ENCODE measurements around the gene NIPBL. TPM values are rescaled to one million over a fixed set of nuclear protein-coding genes. Genes with fewer than 3 reads are reported as not detected.
"Not testable (repeated sequence)": the region's sequence is repeated elsewhere in the genome, so short reads cannot be mapped to it uniquely, and the experiment has no call there.

NIPBL gene
- total RNA-seq, 1 donor from 2014 or later = 67.9 TPM

GRCh38 chr5:37088009-37088408 is 211.4 kb downstream of the NIPBL start:
- Histone ChIP-seq H4K20me1 (ENCODE audit: low read depth) (no peaks in the 10 kb centered on the region), H3K27ac (no peak overlapping the region), H3K9me3 (ENCODE audit: low read depth) (no peaks in the 10 kb centered on the region), H3K4me2 (no peak overlapping the region), H3K4me3 (no peak overlapping the region), H3K36me3 (no peaks in the 10 kb centered on the region), H2AFZ (replicated peaks) (no peak overlapping the region), H3K79me2 (ENCODE audit: low read depth) (no peaks in the 10 kb centered on the region), H3K27me3 (no peaks in the 10 kb centered on the region), H3K4me1 (peaks cover 20% of the 10 kb centered on the region), H3F3A (ENCODE audit: low read depth) (no peaks in the 10 kb centered on the region), H3K9ac (no peak overlapping the region)
- peaks cover 3% of the 10 kb centered on the region for H3K4me1 Mint-ChIP-seq
- H3K36me3 Mint-ChIP-seq = peaks cover 34% of the 10 kb centered on the region
- H3K4me3 Mint-ChIP-seq = no peak overlapping the region
- H3K27me3 Mint-ChIP-seq (ENCODE audit: insufficient read depth, low read depth) = no peaks in the 10 kb centered on the region
- no peak overlapping the region for H3K27ac Mint-ChIP-seq
- DNase-seq (ENCODE audit: low spot score) = no peak
- H3K9me3 Mint-ChIP-seq = peaks cover 12% of the 10 kb centered on the region
- TF ChIP-seq EZH2 (IDR thresholded peaks at IDR 0.05) (no peak), EZH2phosphoT487 (IDR thresholded peaks at IDR 0.05) (no peak)
- TF ChIP-seq, protein P1, sequence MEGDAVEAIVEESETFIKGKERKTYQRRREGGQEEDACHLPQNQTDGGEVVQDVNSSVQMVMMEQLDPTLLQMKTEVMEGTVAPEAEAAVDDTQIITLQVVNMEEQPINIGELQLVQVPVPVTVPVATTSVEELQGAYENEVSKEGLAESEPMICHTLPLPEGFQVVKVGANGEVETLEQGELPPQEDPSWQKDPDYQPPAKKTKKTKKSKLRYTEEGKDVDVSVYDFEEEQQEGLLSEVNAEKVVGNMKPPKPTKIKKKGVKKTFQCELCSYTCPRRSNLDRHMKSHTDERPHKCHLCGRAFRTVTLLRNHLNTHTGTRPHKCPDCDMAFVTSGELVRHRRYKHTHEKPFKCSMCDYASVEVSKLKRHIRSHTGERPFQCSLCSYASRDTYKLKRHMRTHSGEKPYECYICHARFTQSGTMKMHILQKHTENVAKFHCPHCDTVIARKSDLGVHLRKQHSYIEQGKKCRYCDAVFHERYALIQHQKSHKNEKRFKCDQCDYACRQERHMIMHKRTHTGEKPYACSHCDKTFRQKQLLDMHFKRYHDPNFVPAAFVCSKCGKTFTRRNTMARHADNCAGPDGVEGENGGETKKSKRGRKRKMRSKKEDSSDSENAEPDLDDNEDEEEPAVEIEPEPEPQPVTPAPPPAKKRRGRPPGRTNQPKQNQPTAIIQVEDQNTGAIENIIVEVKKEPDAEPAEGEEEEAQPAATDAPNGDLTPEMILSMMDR (IDR thresholded peaks at IDR 0.05) = no peak

- TF ChIP-seq EZH2 (IDR thresholded peaks at IDR 0.05) = no peak
- TF ChIP-seq, protein P1 (IDR thresholded peaks at IDR 0.05) = no peak
- TF ChIP-seq EZH2phosphoT487 (IDR thresholded peaks at IDR 0.05) = no peak
- Histone ChIP-seq H3F3A (ENCODE audit: low read depth) (no peaks in the 10 kb centered on the region), H3K4me3 (no peak overlapping the region), H3K9ac (no peak overlapping the region), H3K79me2 (ENCODE audit: low read depth) (no peaks in the 10 kb centered on the region), H3K4me1 (peaks cover 19% of the 10 kb centered on the region), H3K27me3 (no peaks in the 10 kb centered on the region), H4K20me1 (ENCODE audit: low read depth) (no peaks in the 10 kb centered on the region), H3K9me3 (ENCODE audit: low read depth) (no peaks in the 10 kb centered on the region), H3K36me3 (no peaks in the 10 kb centered on the region), H2AFZ (replicated peaks) (no peak overlapping the region), H3K27ac (peak overlapping the region; percentile 4), H3K4me2 (no peak overlapping the region)
- H3K27me3 Mint-ChIP-seq (ENCODE audit: insufficient read depth, low read depth) = no peaks in the 10 kb centered on the region
- H3K27ac Mint-ChIP-seq = no peak overlapping the region
- H3K9me3 Mint-ChIP-seq = peaks cover 18% of the 10 kb centered on the region
- H3K4me3 Mint-ChIP-seq = no peak overlapping the region
- H3K36me3 Mint-ChIP-seq = peaks cover 37% of the 10 kb centered on the region
- DNase-seq (ENCODE audit: low spot score) = peak; percentile 19
- peaks cover 3% of the 10 kb centered on the region for H3K4me1 Mint-ChIP-seq
These were observed 213.7 kb downstream of the NIPBL start for GRCh38 chr5:37090123-37090726.

DNA sequence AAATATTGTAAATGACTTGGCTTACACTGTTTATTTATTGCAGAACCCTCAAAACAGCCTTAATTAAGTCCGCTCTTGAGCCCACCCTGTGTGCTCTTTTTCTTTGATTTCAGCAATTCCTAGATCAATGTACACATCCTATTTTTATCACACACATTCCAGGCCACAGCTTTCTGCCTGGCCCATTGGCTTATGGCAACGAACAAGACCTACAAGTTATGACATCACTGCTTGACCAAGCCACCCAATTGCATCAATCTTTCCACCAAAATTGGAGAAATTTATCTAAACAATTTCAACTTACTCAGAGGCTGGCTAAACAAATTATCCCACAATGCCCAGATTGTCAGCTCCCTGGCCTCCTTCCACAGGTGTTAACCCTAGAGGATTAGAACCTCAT is 214.2 kb downstream of the NIPBL start:
- H2AFZ ChIP-seq (replicated peaks) = no peak overlapping the region
- Mint-ChIP-seq H3K27me3 (ENCODE audit: insufficient read depth, low read depth) (no peaks in the 10 kb centered on the region), H3K4me3 (no peak overlapping the region), H3K36me3 (peaks cover 34% of the 10 kb centered on the region), H3K4me1 (peaks cover 3% of the 10 kb centered on the region), H3K9me3 (peaks cover 19% of the 10 kb centered on the region), H3K27ac (no peak overlapping the region)
- DNase-seq (ENCODE audit: low spot score) = no peak
- peak overlapping the region; percentile 4 for H3K27ac ChIP-seq
- no peaks in the 10 kb centered on the region for H3K9me3 ChIP-seq (ENCODE audit: low read depth)
- no peaks in the 10 kb centered on the region for H4K20me1 ChIP-seq (ENCODE audit: low read depth)
- TF ChIP-seq EZH2 (IDR thresholded peaks at IDR 0.05) = no peak
- TF ChIP-seq, protein P1 (IDR thresholded peaks at IDR 0.05) = no peak
- TF ChIP-seq EZH2phosphoT487 (IDR thresholded peaks at IDR 0.05) = no peak
- H3K4me2 ChIP-seq = no peak overlapping the region
- H3K36me3 ChIP-seq = no peaks in the 10 kb centered on the region
- peaks cover 19% of the 10 kb centered on the region for H3K4me1 ChIP-seq
- no peak overlapping the region for H3K4me3 ChIP-seq
- H3K9ac ChIP-seq = no peak overlapping the region
- no peaks in the 10 kb centered on the region for H3K79me2 ChIP-seq (ENCODE audit: low read depth)
- H3F3A ChIP-seq (ENCODE audit: low read depth) = no peaks in the 10 kb centered on the region
- no peaks in the 10 kb centered on the region for H3K27me3 ChIP-seq

DNA sequence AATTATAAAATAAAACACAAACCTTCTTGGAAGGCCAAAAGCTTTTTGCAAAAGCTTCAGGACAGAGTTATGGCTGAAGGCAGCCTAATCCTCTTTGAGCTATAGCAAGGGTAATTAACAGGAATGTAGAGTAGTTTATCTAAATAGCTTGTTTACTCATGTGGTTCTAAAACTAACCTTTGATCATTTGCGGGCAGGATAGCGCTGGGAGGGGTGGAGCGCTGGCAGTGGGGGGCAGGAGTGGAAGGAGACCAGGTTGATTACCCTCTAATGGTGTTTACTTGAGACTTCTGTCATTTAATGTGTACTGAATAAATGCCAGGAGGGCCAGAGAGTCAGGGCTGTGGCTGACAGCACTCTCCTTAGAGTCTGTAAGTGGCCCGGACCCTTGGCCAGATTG is 217.2 kb downstream of the NIPBL start:
- peaks cover 47% of the 10 kb centered on the region for H3K36me3 Mint-ChIP-seq
- H3K9ac ChIP-seq; H3K36me3 ChIP-seq; H3K79me2 ChIP-seq (ENCODE audit: low read depth); H2AFZ ChIP-seq (replicated peaks); H4K20me1 ChIP-seq (ENCODE audit: low read depth); H3K4me2 ChIP-seq; H3K4me3 ChIP-seq; H3K27ac Mint-ChIP-seq; H3K27me3 ChIP-seq; H3K27me3 Mint-ChIP-seq (ENCODE audit: insufficient read depth, low read depth); H3K4me1 Mint-ChIP-seq; H3K4me3 Mint-ChIP-seq; H3K27ac ChIP-seq; H3K9me3 ChIP-seq (ENCODE audit: low read depth); H3F3A ChIP-seq (ENCODE audit: low read depth); DNase-seq (ENCODE audit: low spot score): not testable (repeated sequence)
- H3K9me3 Mint-ChIP-seq = peaks cover 38% of the 10 kb centered on the region
- peaks cover 12% of the 10 kb centered on the region for H3K4me1 ChIP-seq

- not testable (repeated sequence) for H3F3A ChIP-seq (ENCODE audit: low read depth); H3K36me3 ChIP-seq; DNase-seq (ENCODE audit: low spot score); H3K27me3 ChIP-seq; H3K4me2 ChIP-seq; H3K4me1 ChIP-seq; H2AFZ ChIP-seq (replicated peaks); H4K20me1 ChIP-seq (ENCODE audit: low read depth); H3K27ac Mint-ChIP-seq; H3K27ac ChIP-seq; H3K4me1 Mint-ChIP-seq; H3K9me3 ChIP-seq (ENCODE audit: low read depth); H3K4me3 ChIP-seq; H3K79me2 ChIP-seq (ENCODE audit: low read depth); H3K9ac ChIP-seq; H3K27me3 Mint-ChIP-seq (ENCODE audit: insufficient read depth, low read depth); H3K4me3 Mint-ChIP-seq
- Mint-ChIP-seq H3K36me3 (peaks cover 57% of the 10 kb centered on the region), H3K9me3 (peaks cover 66% of the 10 kb centered on the region)
These were observed 222.7 kb downstream of the NIPBL start for GRCh38 chr5:37099267-37099666.
